Lower leg skin (tissue), 4 donors: ENCODE measurements around the gene GCC1. TPM values are rescaled to one million over a fixed set of nuclear protein-coding genes. Genes with fewer than 3 reads are reported as not detected.

Experiments
- DNase-seq, 2 donors: peaks; one replicate each; pipeline ENCODE4 v3.0.0-alpha.2; 2019; ENCODE audit warnings: low spot score in 2 of 2
- H3K4me3 ChIP-seq: fragments of 200-600 bp; sonication (generic); 2 replicates; pipeline ENCODE4 v1.5.1; 2017; ENCODE audit warnings: mild to moderate bottlenecking, low read depth; ENCODE audit not compliant: poor library complexity, severe bottlenecking
- CTCF ChIP-seq, 3 donors: fragments of 450-650 bp; IDR thresholded peaks; one replicate each; pipeline ENCODE4 v1.5.1; 2016; ENCODE audit warnings: antibody characterized with exemption in 3 of 3, mild to moderate bottlenecking in 3 of 3, moderate library complexity in 2 of 3
- POLR2A ChIP-seq, 2 donors: fragments of 450-650 bp; IDR thresholded peaks; one replicate each; pipeline ENCODE4 v1.6.1; 2016 to 2017; ENCODE audit warnings: antibody characterized with exemption in 2 of 2, mild to moderate bottlenecking in 1 of 2, moderate library complexity in 1 of 2
- WGBS, 2 donors: methylation state at CpG; one replicate each; pipeline ENCODE4 v1.1.5; 2018; 5-methylcytosine and 5-hydroxymethylcytosine counted together
- intact Hi-C: fragments of 100-400 bp; cut with DNase I; formaldehyde crosslinking; loops from one replicate; pipeline ENCODE4 v1.15.0; 2023; ENCODE audit warnings: low total_unique reads
- total RNA-seq, 4 donors: library from RNA; depleted of rRNA; stranded (reverse); fragments of >200 nt; gene quantifications; one replicate each; pipeline ENCODE4 v1.1.0, GENCODE V29; 2016

The GCC1 gene
- total RNA-seq, 4 donors from 2014 or later, result 20.2 to 27.2 (median 22.1) TPM

GRCh38 chr7:127620406-127621233 is 35.2 kb upstream of the GCC1 start:
- no peak for DNase-seq
- TF ChIP-seq CTCF (IDR thresholded peaks at IDR 0.05) (no peak), POLR2A (IDR thresholded peaks at IDR 0.05) (no peak)
- WGBS, 2 donors, result 2 to 3% methylated on average over 24 of the region's 24 CpGs
- intact Hi-C loops, result no loop called here
- no peak overlapping the region for H3K4me3 ChIP-seq

DNA sequence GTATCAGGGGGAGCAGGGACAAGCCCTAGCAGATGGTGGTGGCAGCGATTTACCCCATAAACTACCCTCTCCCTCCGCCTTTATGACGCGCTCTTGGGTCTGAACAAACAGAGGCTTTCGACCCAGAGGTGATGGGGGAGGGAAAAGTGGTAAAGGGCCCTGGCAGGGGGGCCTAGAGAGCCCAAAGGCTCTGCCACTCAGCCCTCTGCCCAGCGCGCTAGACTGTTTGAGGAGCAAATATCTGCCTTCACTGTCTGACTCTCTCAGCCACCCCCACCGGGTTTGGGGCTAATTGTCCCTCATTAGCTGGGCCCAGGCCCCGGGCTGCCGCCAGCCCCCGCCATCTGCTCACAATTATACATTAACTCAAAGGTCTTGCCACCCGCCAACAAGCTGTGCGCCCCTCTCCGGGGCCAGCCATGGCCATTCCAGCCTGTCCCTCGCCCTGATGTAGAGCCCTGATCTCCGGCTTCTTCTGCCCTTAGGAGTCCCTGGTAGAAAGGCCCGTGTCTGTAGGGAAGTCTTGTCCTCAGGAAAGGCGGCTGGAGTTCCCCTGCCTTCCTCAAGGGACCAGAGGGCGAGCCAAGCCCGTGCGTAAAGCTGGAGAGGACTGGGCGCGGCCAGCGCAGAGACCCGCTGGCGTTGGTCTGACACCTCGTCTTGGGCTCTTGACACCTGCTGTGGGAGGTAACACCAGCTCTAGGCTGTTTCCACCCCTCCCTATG is 34.4 kb upstream of the GCC1 start:
- no peak for TF ChIP-seq POLR2A (IDR thresholded peaks at IDR 0.05)
- no peak for TF ChIP-seq CTCF (IDR thresholded peaks at IDR 0.05)
- WGBS, 2 donors, result 9 to 12% methylated on average over 18 to 27 of the region's 27 CpGs
- no peak overlapping the region for H3K4me3 ChIP-seq
- intact Hi-C loops, result no loop called here
- DNase-seq, result no peak

DNA sequence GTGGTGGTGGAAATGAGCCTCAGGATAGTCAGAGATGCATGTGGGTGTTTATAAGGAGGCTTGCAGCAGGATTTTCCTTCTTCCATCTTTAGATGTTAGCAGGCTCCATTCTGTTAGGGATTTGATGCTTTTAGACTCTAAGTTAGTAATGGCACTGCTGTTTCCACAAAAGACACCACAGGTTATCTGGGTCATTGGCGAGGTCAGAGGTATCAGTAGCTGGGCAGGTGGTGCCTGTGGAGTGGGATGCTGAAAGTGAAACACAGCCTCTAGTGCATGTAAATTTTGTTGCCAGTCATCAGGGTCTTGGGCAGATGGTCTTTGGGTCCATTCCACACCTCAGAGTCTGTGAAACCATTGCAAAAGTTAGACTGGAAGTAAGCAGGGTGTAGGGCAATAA is 33.4 kb upstream of the GCC1 start:
- intact Hi-C loops, result no loop called here
- no peak overlapping the region for H3K4me3 ChIP-seq
- TF ChIP-seq POLR2A (IDR thresholded peaks at IDR 0.05) (no peak), CTCF (IDR thresholded peaks at IDR 0.05) (no peak)
- DNase-seq, result no peak
- 60 to 78% methylated on average over 1 of the region's 1 CpG for WGBS, 2 donors

DNA sequence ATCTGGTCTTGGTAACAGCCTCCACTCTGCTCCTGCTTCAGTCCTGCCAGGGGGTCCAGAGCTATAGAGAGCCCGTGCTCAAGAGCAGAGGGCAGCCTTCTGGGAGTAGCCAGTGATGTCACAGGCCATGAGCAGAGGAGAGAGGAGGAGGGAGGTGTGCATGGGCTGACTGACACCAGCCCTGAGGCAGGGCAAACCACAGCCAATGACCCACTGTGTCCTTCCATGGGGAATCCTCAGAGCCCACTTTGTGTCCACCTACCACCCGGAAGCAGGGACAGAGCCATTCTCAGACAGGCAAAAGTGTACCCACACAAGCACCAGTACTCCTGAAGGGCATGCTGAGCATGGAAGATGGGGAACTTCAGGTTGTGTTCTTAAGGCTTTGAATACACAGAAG is 32.6 kb upstream of the GCC1 start, which contains the start of gene PAX4:
Gene PAX4, minus strand, starts transcription at position 101 of the 400 bp plus-strand sequence. CDS start 2,214 bp downstream, outside the sequence.
- DNase-seq, result no peak
- TF ChIP-seq POLR2A (IDR thresholded peaks at IDR 0.05), result no peak
- intact Hi-C loops, result no loop called here
- no peak within 1 kb of the TSS for H3K4me3 ChIP-seq
- 52 to 65% methylated on average over 2 of the region's 2 CpGs for WGBS, 2 donors

- DNase-seq, result no peak
- TF ChIP-seq CTCF (IDR thresholded peaks at IDR 0.05) (no peak), POLR2A (IDR thresholded peaks at IDR 0.05) (no peak)
- 87 to 90% methylated on average over 5 of the region's 5 CpGs for WGBS, 2 donors
- intact Hi-C loops, result no loop called here
- no peak overlapping the region for H3K4me3 ChIP-seq
These were observed 31.3 kb upstream of the GCC1 start for GRCh38 chr7:127616724-127617123.

GRCh38 chr7:127612263-127612662 is 26.9 kb upstream of the GCC1 start:
- WGBS, 2 donors, result 79 to 88% methylated on average over 1 of the region's 1 CpG
- intact Hi-C loops, result no loop called here
- H3K4me3 ChIP-seq, result no peak overlapping the region
- DNase-seq, result no peak
- TF ChIP-seq POLR2A (IDR thresholded peaks at IDR 0.05) (no peak), CTCF (IDR thresholded peaks at IDR 0.05) (no peak)
